IPS DF 6.9 (cell line): ENCODE measurements around the gene SPRED1.

Source experiments
- DNase-seq: peaks from one replicate; pipeline ENCODE4 v3.0.0-alpha.2; 2013; ENCODE audit warnings: low read depth, low spot score
- H3K27ac ChIP-seq: one replicate; pipeline ENCODE4 v1.5.1; 2013; ENCODE audit warnings: low read length, control low read depth
- H3K27me3 ChIP-seq: 2 replicates; pipeline ENCODE4 v1.6.1; 2013; ENCODE audit warnings: mild to moderate bottlenecking, low read length; ENCODE audit not compliant: control insufficient read depth, insufficient read depth
- H3K36me3 ChIP-seq: 2 replicates; pipeline ENCODE4 v1.6.1; 2013; ENCODE audit warnings: low read length; ENCODE audit not compliant: control insufficient read depth, insufficient read depth
- H3K4me1 ChIP-seq: 2 replicates; pipeline ENCODE4 v1.6.1; 2013; ENCODE audit warnings: low read length; ENCODE audit not compliant: control insufficient read depth, insufficient read depth
- H3K4me3 ChIP-seq: 2 replicates; pipeline ENCODE4 v1.5.1; 2013; ENCODE audit warnings: mild to moderate bottlenecking, low read length
- H3K9me3 ChIP-seq: 2 replicates; pipeline ENCODE4 v1.6.1; 2013; ENCODE audit warnings: low read length, inconsistent platforms; ENCODE audit not compliant: control insufficient read depth, insufficient read depth
- WGBS: extraction: QIAGEN DNeasy Blood & Tissue Kit; methylation state at CpG from one replicate; pipeline ENCODE4 v1.1.7; 2013; ENCODE audit warnings: mixed read lengths, missing lambda C conversion rate; ENCODE audit not compliant: insufficient read length, insufficient coverage; 5-methylcytosine and 5-hydroxymethylcytosine counted together

SPRED1 gene

DNA sequence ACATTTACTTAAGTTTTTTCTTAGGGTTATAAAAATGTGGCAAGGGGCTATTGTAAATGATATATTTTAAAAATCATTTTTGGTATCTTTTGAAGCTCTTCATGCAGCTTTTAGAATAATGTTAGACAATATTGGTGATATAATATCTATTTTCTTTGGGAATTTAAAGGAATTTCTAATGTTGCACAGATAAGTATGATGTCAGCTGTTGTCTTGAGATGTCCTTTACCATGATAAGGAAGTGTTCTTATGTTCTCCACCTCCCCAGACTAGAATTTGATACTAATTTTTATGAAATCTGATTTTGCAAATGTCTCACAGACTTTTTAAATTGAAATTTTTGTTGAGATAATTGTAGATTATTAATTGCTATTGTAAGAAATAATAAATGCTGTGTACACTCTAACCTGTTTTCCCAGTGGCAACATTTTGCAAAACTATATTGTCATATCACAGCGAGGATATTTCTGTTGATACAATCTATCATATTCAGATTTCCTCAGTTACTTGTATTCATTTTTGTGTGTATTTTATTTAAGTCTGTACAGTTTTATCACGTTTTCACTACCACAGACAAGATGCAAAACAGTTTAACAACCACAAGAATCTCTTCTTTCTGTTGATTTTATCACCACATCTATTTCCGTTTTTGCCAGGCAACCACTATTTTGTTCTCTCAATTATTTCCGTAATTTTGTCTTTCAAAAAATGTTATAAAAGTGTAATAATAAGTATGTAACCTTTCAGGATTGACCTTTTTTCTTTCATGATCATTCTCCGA, 55.4 kb downstream of the SPRED1 start:
- H3K4me1 ChIP-seq: no peaks in the 10 kb centered on the region
- H3K27me3 ChIP-seq: no peaks in the 10 kb centered on the region
- WGBS: no CpG with 5 or more reads among the region's 5 CpGs
- no peaks in the 10 kb centered on the region for H3K36me3 ChIP-seq
- no peak overlapping the region for H3K27ac ChIP-seq
- no peak overlapping the region for H3K4me3 ChIP-seq
- no peak for DNase-seq
- no peaks in the 10 kb centered on the region for H3K9me3 ChIP-seq

DNA sequence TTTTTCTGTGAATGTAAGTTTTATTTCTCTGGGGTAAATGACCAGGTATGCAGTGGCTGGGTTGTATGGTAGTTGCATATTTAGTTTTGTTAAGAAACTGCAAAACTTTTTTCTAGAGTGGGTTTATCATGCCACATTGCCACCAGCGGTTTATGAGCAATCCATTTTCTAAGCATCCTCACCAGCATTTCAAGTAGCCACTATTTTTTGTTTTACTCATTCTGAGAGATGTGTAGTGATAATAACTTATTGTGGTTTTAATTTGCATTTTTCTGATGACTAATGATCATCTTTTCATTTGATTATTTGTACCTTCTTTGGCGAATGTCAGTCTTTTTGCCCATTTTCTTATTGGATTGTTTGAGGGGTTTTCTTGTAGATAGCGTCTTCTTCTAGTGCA, 56.2 kb downstream of the SPRED1 start:
- DNase-seq: no peak
- Histone ChIP-seq H3K9me3 (no peaks in the 10 kb centered on the region), H3K4me1 (no peaks in the 10 kb centered on the region), H3K27ac (no peak overlapping the region), H3K4me3 (no peak overlapping the region), H3K27me3 (no peaks in the 10 kb centered on the region), H3K36me3 (no peaks in the 10 kb centered on the region)
- WGBS: no CpG with 5 or more reads among the region's 3 CpGs

- H3K27ac ChIP-seq: no peak overlapping the region
- H3K36me3 ChIP-seq: no peaks in the 10 kb centered on the region
- no peaks in the 10 kb centered on the region for H3K27me3 ChIP-seq
- WGBS: no CpG with 5 or more reads among the region's 3 CpGs
- no peak for DNase-seq
- H3K4me3 ChIP-seq: no peak overlapping the region
- no peaks in the 10 kb centered on the region for H3K4me1 ChIP-seq
- no peaks in the 10 kb centered on the region for H3K9me3 ChIP-seq
These were observed 59.6 kb downstream of the SPRED1 start for GRCh38 chr15:38312190-38312589.

- no CpG with 5 or more reads among the region's 2 CpGs for WGBS
- no peaks in the 10 kb centered on the region for H3K36me3 ChIP-seq
- H3K27me3 ChIP-seq: no peaks in the 10 kb centered on the region
- H3K27ac ChIP-seq: no peak overlapping the region
- H3K9me3 ChIP-seq: no peaks in the 10 kb centered on the region
- no peak for DNase-seq
- no peak overlapping the region for H3K4me3 ChIP-seq
- H3K4me1 ChIP-seq: no peaks in the 10 kb centered on the region
These were observed 63.7 kb downstream of the SPRED1 start for GRCh38 chr15:38316311-38316710.

GRCh38 chr15:38320181-38320580, 67.5 kb downstream of the SPRED1 start:
- Histone ChIP-seq H3K4me1 (no peaks in the 10 kb centered on the region), H3K27me3 (no peaks in the 10 kb centered on the region), H3K4me3 (no peak overlapping the region), H3K9me3 (no peaks in the 10 kb centered on the region), H3K36me3 (no peaks in the 10 kb centered on the region), H3K27ac (no peak overlapping the region)
- DNase-seq: no peak

DNA sequence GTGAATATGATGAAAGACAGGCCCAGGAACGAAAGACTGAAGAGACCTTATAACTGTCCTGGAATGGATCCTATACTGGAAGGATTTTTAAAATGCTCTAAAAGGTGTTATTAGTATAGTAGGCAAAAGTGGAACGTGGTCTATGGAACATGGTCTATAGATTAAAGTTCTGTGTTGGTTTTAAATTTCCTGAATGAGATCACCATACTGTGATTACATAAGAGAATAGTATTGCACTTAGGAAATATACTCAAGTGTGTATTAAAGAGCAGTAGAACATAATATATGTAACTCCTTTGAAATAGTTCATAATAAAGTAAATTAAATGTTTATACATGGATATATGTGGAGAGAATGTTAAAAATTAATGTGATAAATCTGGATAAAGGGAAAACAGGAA, 68.2 kb downstream of the SPRED1 start:
- DNase-seq: no peak
- WGBS: no CpG with 5 or more reads among the region's 2 CpGs
- H3K27me3 ChIP-seq: no peaks in the 10 kb centered on the region
- no peak overlapping the region for H3K27ac ChIP-seq
- H3K9me3 ChIP-seq: no peaks in the 10 kb centered on the region
- no peak overlapping the region for H3K4me3 ChIP-seq
- H3K36me3 ChIP-seq: no peaks in the 10 kb centered on the region
- H3K4me1 ChIP-seq: no peaks in the 10 kb centered on the region

DNA sequence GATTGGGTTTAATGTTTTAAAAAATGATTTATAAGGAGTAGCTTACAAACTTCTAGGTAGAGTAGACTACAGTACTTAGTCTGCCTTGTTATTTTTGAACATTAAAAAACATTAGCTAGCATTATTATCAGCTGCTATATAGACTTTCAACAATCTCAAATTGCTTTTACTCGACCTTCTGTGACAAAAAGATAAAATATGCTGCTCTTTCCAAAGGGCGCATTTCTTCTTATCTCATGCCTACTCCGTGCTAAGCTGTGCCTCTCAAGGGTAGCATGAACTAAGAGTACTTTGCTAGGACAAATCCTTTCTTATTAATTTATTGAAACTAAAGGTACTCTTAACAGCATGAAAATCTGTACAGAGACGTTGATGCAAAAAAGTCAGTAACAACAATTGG, 71.3 kb downstream of the SPRED1 start:
- H3K4me1 ChIP-seq: no peaks in the 10 kb centered on the region; the same call in 1 of the 2 replicates
- no peak overlapping the region for H3K27ac ChIP-seq
- no peak for DNase-seq
- H3K27me3 ChIP-seq: no peaks in the 10 kb centered on the region
- no peaks in the 10 kb centered on the region for H3K36me3 ChIP-seq
- no CpG with 5 or more reads among the region's 4 CpGs for WGBS
- H3K4me3 ChIP-seq: no peak overlapping the region
- no peaks in the 10 kb centered on the region for H3K9me3 ChIP-seq

DNA sequence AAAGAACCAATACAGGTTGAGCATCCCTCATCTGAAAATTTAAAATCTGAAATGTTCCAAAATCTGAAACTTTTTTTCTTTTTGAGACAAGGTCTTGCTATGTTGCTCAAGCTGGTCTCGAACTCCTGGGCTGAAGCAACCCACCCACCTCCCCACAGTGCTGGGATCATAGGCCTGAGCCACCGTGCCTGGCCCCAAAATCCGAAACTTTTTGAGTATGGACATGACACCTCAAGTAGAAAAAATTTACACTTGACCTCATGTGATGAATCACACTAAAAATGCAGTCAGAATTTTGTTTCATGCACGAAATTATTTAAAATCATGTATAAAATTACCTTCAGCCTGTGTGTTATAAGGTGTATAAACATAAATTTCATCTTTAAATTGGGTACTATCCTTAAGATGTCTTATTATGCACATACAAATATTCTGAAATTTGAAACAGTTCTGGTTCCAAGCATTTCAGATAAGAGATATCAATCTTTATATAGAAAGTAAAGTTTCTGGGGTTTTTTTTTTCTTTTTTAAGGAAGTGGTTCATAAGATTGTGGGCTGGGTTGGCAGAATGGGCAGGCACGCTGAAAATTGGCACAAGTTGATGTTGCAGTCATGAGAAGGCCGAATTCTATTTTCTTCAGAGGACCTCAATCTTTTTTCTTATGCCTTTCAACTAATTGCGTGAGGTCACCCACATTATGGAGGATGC, 72.5 kb downstream of the SPRED1 start:
- H3K27me3 ChIP-seq: no peaks in the 10 kb centered on the region
- no peaks in the 10 kb centered on the region for H3K9me3 ChIP-seq
- no peaks in the 10 kb centered on the region for H3K36me3 ChIP-seq
- H3K4me1 ChIP-seq: no peaks in the 10 kb centered on the region; the same call in 1 of the 2 replicates
- H3K27ac ChIP-seq: no peak overlapping the region
- no peak for DNase-seq
- no CpG with 5 or more reads among the region's 7 CpGs for WGBS
- no peak overlapping the region for H3K4me3 ChIP-seq

DNA sequence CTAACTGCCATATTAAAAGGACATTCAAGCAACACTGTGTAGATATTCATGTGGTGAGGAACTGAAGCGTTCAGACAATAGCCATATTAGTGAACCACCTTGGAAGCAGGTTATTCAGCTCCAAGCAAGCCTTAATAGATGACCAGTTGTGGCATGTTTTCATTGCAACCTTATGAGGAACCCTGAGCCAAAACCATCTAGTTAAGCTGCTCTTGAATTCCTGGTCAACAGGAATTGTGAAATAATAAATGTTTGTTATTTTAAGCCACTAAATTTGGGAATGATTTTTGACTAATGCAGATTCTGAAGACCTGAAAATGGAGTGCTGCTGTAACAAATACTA, 73.0 kb downstream of the SPRED1 start:
- Histone ChIP-seq H3K4me3 (no peak overlapping the region), H3K9me3 (no peaks in the 10 kb centered on the region), H3K27ac (no peak overlapping the region), H3K27me3 (no peaks in the 10 kb centered on the region), H3K36me3 (no peaks in the 10 kb centered on the region), H3K4me1 (no peaks in the 10 kb centered on the region; the same call in 1 of the 2 replicates)
- no CpG with 5 or more reads among the region's 1 CpG for WGBS
- no peak for DNase-seq

DNA sequence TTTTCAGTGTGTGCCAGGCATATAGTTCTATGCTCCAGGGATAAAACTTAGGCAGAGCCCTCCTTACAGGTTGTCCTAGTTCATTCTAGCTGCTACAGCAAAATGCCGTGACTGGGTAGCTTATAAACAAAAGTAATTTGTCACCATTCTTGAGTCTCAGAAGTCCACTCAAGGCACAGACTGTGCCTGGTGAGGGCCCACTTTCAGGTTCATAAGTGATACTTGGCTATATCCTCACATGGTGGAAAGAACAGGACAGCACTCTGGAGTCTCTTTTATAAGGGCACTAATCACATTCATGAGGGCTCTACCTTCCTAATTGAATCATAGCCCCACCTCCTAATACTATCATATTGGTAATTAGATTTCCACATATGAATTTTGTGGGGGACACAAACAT, 80.1 kb downstream of the SPRED1 start:
- no peaks in the 10 kb centered on the region for H3K27me3 ChIP-seq
- no peak for DNase-seq
- WGBS: no CpG with 5 or more reads among the region's 1 CpG
- no peak overlapping the region for H3K4me3 ChIP-seq
- no peaks in the 10 kb centered on the region for H3K36me3 ChIP-seq
- H3K9me3 ChIP-seq: no peaks in the 10 kb centered on the region
- H3K27ac ChIP-seq: no peak overlapping the region
- no peaks in the 10 kb centered on the region for H3K4me1 ChIP-seq

- no peaks in the 10 kb centered on the region for H3K4me1 ChIP-seq
- H3K9me3 ChIP-seq: no peaks in the 10 kb centered on the region
- H3K4me3 ChIP-seq: no peak overlapping the region
- no peak overlapping the region for H3K27ac ChIP-seq
- no peak for DNase-seq
- no CpG with 5 or more reads among the region's 1 CpG for WGBS
- H3K36me3 ChIP-seq: no peaks in the 10 kb centered on the region
- H3K27me3 ChIP-seq: no peaks in the 10 kb centered on the region
These were observed 82.5 kb downstream of the SPRED1 start for GRCh38 chr15:38335116-38335515.
